NCI-H2196 treated with DMSO at 0.1 percent for 48 hours (cell line): Measurements from ENCODE around the gene DTL.

Experiments
- DNase-seq: peaks from one replicate; lab custom pipeline; 2025; ENCODE audit not compliant: unreplicated experiment; lab: John Stamatoyannopoulos, UW

Gene DTL

DNA sequence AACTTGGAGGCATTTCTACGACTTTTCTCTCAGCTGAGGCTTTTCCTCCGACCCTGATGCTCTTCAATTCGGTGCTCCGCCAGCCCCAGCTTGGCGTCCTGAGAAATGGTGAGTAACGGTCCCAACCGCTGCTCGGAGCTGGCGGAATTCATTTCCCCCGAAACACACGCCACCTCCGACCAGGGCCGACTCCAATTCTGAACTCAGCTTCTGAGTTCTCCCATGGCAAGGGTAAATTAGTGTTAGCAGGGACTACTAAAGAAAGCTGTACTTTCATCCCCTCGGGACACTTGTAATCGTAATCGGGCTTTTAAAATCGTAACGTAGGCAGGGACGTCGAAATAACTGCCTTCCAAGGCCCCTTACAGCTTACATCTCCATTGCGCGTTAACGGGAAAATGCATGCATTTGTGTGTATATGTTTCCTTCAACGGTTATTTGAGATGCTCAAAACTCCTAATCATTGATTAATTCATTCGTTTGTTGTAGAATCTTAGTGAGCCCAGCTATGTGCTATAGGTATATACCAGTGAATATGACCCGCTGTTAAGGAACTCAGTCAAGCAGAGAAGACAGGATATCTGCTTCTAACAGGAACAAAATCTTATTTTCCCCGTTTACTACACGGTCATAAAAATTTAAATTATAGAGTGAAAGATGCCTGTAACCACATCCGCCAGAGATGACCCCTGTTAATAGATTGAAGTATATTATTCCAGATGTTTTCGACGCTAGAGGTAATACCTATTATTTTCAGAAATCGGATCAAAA, 472 bp downstream of the DTL start:
- DNase-seq = no peak

DNA sequence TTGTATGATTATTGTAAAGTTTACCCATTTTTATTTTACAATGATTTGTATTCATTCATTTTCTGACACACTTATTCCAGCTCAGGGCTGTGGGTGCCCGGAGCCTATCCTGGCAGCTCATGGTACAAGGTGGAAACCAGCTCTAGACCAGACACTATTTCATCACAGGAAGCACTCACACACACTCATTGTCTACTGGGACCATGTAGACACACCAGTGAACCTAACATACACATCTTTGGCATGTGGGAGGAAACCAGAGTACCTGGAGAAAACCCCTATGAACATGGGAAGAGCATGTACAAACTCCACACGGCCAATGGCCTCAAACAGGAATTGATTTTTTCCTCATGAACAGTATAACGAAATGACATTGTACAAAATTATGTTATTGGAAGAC, 2.4 kb downstream of the DTL start:
- DNase-seq = no peak

DNA sequence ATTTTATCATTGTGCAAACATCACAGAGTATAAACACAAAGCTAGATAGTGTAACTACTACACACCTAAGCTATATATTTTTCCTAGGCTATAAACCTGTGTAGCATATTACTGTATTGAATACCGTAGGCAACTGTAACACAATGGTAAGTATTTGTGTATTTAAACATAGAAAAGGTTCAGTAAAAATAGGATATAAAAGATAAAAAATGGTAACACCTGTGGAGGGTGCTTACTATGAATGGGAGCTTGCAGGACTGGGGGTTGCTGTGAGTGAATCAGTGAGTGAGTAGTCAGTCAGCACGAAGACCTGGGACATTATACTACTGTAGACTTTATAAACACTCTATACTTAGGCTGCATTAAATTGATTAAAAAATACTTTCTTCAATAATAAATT, 4.1 kb downstream of the DTL start:
- no peak for DNase-seq

DNA sequence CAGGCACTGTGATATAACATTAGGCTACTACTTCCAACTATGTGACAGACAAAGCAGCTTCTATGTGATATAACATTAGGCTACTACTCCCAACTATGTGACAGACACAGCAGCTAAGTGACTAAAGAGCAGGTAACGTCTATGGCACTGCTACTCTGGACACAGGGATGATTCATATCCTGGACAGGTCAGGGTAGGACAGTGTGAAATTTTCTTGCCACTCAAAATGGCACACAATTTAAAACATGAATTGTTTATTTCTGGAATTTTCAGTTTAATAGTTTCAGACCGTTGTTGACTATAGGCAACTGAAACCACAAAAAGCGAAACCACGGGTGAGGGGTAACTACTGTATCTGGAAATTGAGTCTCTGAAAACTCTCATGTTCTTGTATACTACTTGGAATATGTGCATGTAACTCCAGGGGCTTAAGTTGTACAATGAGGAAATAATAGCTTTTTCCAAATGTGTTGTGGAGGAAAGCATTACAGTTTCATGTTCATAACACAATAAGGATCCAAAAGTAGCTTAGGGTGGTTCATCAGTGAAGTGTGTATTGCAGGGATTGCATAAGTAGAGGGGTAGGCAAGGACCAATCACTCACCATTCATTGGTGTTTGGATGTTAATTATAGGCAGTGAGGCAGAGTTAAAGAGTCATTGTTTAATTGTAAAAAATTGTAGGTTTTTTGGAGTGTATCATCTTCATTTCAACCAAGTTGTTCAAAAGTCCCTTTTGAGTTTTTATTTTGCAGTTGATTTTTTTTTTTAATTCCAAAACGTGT, 5.3 kb downstream of the DTL start:
- DNase-seq = no peak

- no peak for DNase-seq
These were observed 6.9 kb downstream of the DTL start for GRCh38 chr1:212042436-212042835.

DNA sequence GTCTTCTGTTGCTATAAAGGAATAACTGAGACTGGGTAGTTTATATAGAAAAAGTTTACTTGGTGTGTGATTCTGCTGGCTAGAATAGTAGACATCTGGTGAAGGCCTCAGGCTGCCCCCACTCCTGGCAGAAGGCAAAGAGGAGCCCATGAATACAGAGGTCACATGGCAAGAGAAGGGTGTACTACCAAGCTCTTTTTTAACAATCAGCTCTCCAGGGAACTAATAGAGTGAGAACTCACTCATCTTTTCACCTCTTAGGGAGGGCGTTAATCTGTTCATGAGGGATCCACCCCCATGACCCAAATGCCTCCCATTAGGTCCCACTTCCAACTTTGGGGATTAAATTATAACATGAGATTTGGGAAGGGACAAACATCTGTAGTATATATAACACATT, 9.3 kb downstream of the DTL start:
- DNase-seq = no peak

- no peak for DNase-seq
These were observed 10.4 kb downstream of the DTL start for GRCh38 chr1:212045981-212046380.

- no peak for DNase-seq
These were observed 18.4 kb downstream of the DTL start for GRCh38 chr1:212053993-212054392.

GRCh38 chr1:212055333-212055732, 19.8 kb downstream of the DTL start:
- no peak for DNase-seq

- peak; percentile 10 for DNase-seq
These were observed 25.3 kb downstream of the DTL start for GRCh38 chr1:212060632-212061472.

DNA sequence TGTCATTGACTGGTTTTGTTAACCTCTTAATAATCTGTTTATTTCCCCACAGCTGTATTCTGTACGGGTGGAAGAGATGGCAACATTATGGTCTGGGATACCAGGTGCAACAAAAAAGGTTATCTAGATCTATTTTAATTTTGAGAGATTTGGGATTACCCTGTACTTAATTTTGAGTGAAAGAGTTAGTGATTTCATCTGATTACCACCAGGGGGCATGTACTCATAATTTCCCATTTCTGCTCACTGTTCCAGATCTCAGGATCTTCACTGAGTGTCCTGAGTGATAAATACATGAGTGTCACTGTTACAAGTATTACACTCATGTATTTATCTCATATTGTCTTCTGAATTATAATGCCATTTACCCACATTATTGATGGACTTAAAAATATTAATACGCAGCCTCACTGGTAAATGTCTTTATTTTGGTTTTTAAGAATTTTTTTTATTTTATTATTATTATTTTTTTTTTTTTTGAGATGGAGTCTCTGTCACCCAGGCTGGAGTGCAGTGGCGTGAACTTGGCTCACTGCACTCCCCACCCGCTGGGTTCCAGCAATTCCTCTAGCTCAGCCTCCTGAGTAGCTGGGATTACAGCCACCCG, 27.4 kb downstream of the DTL start:
- DNase-seq = peak; percentile 17

GRCh38 chr1:212067787-212068186, 32.2 kb downstream of the DTL start:
- DNase-seq = no peak

GRCh38 chr1:212070720-212071302, 35.3 kb downstream of the DTL start:
- DNase-seq = peak; percentile 8

DNA sequence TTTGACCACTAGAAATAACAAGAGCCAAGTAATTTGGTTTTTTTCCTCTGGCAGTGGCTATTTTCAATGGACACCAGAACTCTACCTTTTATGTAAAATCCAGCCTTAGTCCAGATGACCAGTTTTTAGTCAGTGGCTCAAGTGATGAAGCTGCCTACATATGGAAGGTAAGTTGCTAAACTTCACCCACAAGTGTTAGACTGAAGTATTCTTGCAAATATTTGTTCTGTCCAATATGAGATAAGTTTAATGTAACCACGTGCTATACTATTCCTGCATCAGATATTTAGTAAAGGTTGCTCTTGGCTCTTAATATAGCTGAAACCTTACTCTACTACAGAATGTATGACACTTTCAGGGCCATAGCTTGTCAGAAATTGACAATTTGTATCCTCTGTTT, 36.5 kb downstream of the DTL start:
- no peak for DNase-seq

GRCh38 chr1:212073490-212073889, 37.9 kb downstream of the DTL start:
- no peak for DNase-seq

DNA sequence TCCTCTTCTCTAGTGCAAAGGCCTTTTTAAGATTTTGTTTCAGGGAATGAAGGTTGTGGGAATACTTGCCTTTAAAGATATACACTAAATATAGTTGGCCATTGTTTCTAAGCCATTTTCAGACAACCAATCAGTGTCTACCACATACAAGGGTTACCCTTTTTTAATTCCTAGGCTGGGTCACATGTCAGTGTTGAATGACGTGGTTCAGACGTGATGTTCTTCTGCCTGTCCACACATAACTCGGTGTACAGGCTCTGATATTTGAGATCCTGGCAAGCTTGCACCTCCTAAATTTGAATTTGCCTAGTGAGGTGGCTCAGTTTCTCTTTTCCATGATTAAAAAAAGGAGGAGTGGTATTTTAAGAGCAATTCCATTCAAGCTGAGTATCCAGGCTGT, 38.8 kb downstream of the DTL start:
- DNase-seq = no peak

GRCh38 chr1:212074856-212075255, 39.3 kb downstream of the DTL start:
- no peak for DNase-seq

DNA sequence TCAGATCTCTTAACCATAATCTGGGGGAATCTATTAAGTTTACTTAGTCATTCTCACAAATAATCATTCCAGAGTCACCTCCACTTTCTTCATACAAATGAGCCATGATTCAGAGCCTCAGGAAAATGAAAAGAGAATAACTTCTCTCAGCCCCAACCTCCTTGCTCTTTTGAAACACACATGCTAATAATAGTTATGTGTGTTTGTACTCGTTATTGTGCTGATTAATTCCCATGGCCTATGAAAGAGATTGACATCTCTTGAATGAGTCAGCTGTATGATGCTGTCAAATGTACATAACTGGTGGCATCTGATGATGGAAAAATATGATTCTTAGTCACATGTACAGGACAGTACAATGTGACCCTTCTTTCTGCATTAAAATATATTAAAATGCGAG, 41.5 kb downstream of the DTL start:
- DNase-seq = no peak

GRCh38 chr1:212078826-212079225, 43.3 kb downstream of the DTL start:
- no peak for DNase-seq

GRCh38 chr1:212082765-212083406, 47.3 kb downstream of the DTL start:
- no peak for DNase-seq
